Naive B cell (primary cell): Measurements from ENCODE around the gene MBNL2. TPM values are rescaled to one million over a fixed set of nuclear protein-coding genes. Genes with fewer than 3 reads are reported as not detected.

Source experiments
- ATAC-seq, 2 donors: fragments of 150-1000 bp; cut with Tn5 transposase; 2 replicates each; pipeline ENCODE4 v1.10.0; 2021; ENCODE audit warnings: low read depth in 2 of 2, mild to moderate bottlenecking in 2 of 2, moderate library complexity in 2 of 2
- DNase-seq: peaks from one replicate; pipeline ENCODE4 v3.0.0; 2022
- H3K27ac Mint-ChIP-seq, 6 donors: one replicate each; pipeline ENCODE4 v1.8.0; 2020 to 2022; ENCODE audit warnings: mild to moderate bottlenecking in 6 of 6, mixed read lengths in 6 of 6, moderate library complexity in 5 of 6, inconsistent platforms in 2 of 6
- H3K27me3 Mint-ChIP-seq, 3 donors: one replicate each; pipeline ENCODE4 v1.8.0; 2021 to 2022; ENCODE audit warnings: mixed read lengths in 3 of 3, mild to moderate bottlenecking in 1 of 3
- H3K36me3 Mint-ChIP-seq, 2 donors: one replicate each; pipeline ENCODE4 v1.8.0; 2020 to 2022; ENCODE audit warnings: mixed read lengths in 2 of 2, inconsistent platforms in 1 of 2, mild to moderate bottlenecking in 1 of 2
- H3K4me1 Mint-ChIP-seq, 3 donors: one replicate each; pipeline ENCODE4 v1.8.0; 2020 to 2022; ENCODE audit warnings: mixed read lengths in 3 of 3, inconsistent platforms in 1 of 3, mild to moderate bottlenecking in 1 of 3, moderate library complexity in 1 of 3
- H3K4me3 Mint-ChIP-seq, 8 donors: one replicate each; pipeline ENCODE4 v1.8.0; 2020 to 2022; ENCODE audit warnings: mild to moderate bottlenecking in 8 of 8, mixed read lengths in 8 of 8, moderate library complexity in 8 of 8, inconsistent platforms in 2 of 8
- H3K9me3 Mint-ChIP-seq, 7 donors: one replicate each; pipeline ENCODE4 v1.8.0; 2020 to 2022; ENCODE audit warnings: mixed read lengths in 7 of 7, mild to moderate bottlenecking in 5 of 7, inconsistent platforms in 2 of 7, moderate library complexity in 1 of 7
- polyA plus RNA-seq, 6 donors: library from polyadenylated mRNA; unstranded; fragments of 300-500 nt; fragmentation: Illumina TruSeq; gene quantifications; one replicate each; pipeline ENCODE4 v1.2.3, GENCODE V29; 2021; ENCODE audit warnings: low read depth in 6 of 6

Gene MBNL2
- polyA plus RNA-seq, 6 donors from 2014 or later = 18.2 to 36.1 (median 21.3) TPM

GRCh38 chr13:97380696-97381095, 158.6 kb downstream of the MBNL2 start:
- H3K27me3 Mint-ChIP-seq = no peaks in the 10 kb centered on the region
- H3K9me3 Mint-ChIP-seq = no peaks in the 10 kb centered on the region
- H3K4me1 Mint-ChIP-seq = peaks cover 6 to 11% (median 7%) of the 10 kb centered on the region in 3 donors
- ATAC-seq (no peak), DNase-seq (no peak)
- peaks cover 27 to 36% of the 10 kb centered on the region in 2 donors for H3K36me3 Mint-ChIP-seq
- H3K27ac Mint-ChIP-seq = peak overlapping the region in 1 of 6 donors; percentile 28
- H3K4me3 Mint-ChIP-seq = no peak overlapping the region

- Mint-ChIP-seq H3K27me3 (no peaks in the 10 kb centered on the region), H3K36me3 (peaks cover 24 to 38% of the 10 kb centered on the region in 2 donors), H3K9me3 (no peaks in the 10 kb centered on the region), H3K4me3 (no peak overlapping the region), H3K27ac (peak overlapping the region in 1 of 6 donors; percentile 28), H3K4me1 (peaks cover 10% of the 10 kb centered on the region in 3 donors)
- no peak for DNase-seq
- no peak for ATAC-seq
These were observed 159.1 kb downstream of the MBNL2 start for GRCh38 chr13:97381189-97381588.

- peaks cover 17 to 21% (median 20%) of the 10 kb centered on the region in 3 donors for H3K4me1 Mint-ChIP-seq
- H3K4me3 Mint-ChIP-seq = no peak overlapping the region
- H3K36me3 Mint-ChIP-seq = peaks cover 24 to 41% of the 10 kb centered on the region in 2 donors
- ATAC-seq (no peak), DNase-seq (no peak)
- peak overlapping the region in 1 of 6 donors; percentile 51 for H3K27ac Mint-ChIP-seq
- H3K9me3 Mint-ChIP-seq = no peaks in the 10 kb centered on the region
- H3K27me3 Mint-ChIP-seq = no peaks in the 10 kb centered on the region
These were observed 160.1 kb downstream of the MBNL2 start for GRCh38 chr13:97382276-97382675.

- Mint-ChIP-seq H3K36me3 (peaks cover 21 to 30% of the 10 kb centered on the region in 2 donors), H3K9me3 (no peaks in the 10 kb centered on the region), H3K27ac (no peak overlapping the region), H3K4me1 (peaks cover 27 to 38% (median 34%) of the 10 kb centered on the region in 3 donors), H3K27me3 (no peaks in the 10 kb centered on the region), H3K4me3 (peak overlapping the region in 1 of 8 donors; percentile 45)
- DNase-seq (no peak), ATAC-seq (no peak)
These were observed 162.2 kb downstream of the MBNL2 start for GRCh38 chr13:97384371-97384770.

- Mint-ChIP-seq H3K4me3 (no peak overlapping the region), H3K9me3 (no peaks in the 10 kb centered on the region), H3K36me3 (peaks cover 16 to 25% of the 10 kb centered on the region in 2 donors), H3K27ac (no peak overlapping the region), H3K4me1 (peaks cover 27 to 38% (median 34%) of the 10 kb centered on the region in 3 donors), H3K27me3 (no peaks in the 10 kb centered on the region)
- no peak for ATAC-seq
- no peak for DNase-seq
These were observed 163.0 kb downstream of the MBNL2 start for GRCh38 chr13:97385146-97385545.

- Mint-ChIP-seq H3K27me3 (no peaks in the 10 kb centered on the region), H3K27ac (peak overlapping the region in 1 of 6 donors; percentile 28), H3K9me3 (no peaks in the 10 kb centered on the region), H3K4me3 (no peak overlapping the region), H3K4me1 (peaks cover 27 to 38% (median 31%) of the 10 kb centered on the region in 3 donors), H3K36me3 (peaks cover 13 to 22% of the 10 kb centered on the region in 2 donors)
- DNase-seq = no peak
- no peak for ATAC-seq
These were observed 163.7 kb downstream of the MBNL2 start for GRCh38 chr13:97385854-97386253.

DNA sequence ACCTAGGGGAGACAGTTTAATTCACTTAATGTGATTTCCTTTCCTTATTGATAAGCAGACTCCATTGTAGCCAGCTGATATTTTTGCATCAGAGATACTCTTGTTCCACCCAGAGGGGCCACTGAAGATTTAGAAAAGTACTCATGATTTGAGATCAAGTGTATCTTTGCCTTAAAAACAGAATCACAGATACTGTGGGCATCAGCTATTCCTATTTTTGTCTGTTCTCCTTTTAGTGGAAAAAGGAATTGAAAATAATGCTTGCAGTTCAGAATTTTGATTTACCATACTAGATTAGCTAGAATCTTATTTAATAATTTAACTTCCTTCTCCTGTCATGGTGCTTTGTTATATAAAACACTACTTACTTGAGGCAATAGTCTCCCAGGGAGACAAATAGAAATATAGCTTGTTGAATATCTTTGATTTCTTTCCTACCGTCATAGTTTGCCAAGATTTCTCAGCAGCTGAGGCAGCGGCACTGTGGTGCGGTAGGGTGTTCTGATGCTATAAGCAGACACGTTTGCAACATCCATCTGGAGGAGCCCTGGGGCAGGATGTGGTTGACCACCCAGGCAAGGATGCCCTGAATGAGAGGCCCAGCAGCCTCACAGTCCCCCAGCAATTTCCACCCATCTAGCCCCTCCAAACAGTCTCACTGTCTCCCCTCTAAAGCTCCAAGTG, 164.8 kb downstream of the MBNL2 start:
- no peaks in the 10 kb centered on the region for H3K9me3 Mint-ChIP-seq
- peaks cover 9 to 24% of the 10 kb centered on the region in 2 donors for H3K36me3 Mint-ChIP-seq
- H3K4me3 Mint-ChIP-seq = peak overlapping the region in 2 of 8 donors; percentile 15 to 38
- H3K27me3 Mint-ChIP-seq = no peaks in the 10 kb centered on the region
- H3K4me1 Mint-ChIP-seq = peaks cover 27 to 38% (median 31%) of the 10 kb centered on the region in 3 donors
- H3K27ac Mint-ChIP-seq = peak overlapping the region in 2 of 6 donors; percentile 39 to 57
- no peak for ATAC-seq
- DNase-seq = no peak

DNA sequence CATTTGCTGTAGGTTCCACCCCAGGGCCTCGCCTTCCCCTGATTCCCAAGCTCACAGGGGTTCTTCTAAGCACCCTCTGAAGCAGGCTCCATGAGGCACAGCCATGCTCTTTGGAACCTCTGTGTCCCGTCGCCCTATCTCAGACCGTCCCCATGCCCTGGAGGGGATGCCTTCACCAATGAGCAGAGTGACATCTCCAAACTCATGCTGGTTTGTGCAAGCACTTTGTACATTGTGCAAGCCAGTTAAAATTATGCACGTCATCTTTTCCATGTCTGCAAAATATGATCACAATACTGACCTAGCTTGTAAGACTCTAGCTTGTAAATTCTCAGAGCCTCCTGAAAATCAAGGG, 165.3 kb downstream of the MBNL2 start:
- no peak for DNase-seq
- Mint-ChIP-seq H3K4me1 (peaks cover 27 to 38% (median 31%) of the 10 kb centered on the region in 3 donors), H3K9me3 (no peaks in the 10 kb centered on the region), H3K27ac (peak overlapping the region in 1 of 6 donors; percentile 57), H3K36me3 (peaks cover 7 to 24% of the 10 kb centered on the region in 2 donors), H3K4me3 (peak overlapping the region in 1 of 8 donors; percentile 15), H3K27me3 (no peaks in the 10 kb centered on the region)
- ATAC-seq = no peak

DNA sequence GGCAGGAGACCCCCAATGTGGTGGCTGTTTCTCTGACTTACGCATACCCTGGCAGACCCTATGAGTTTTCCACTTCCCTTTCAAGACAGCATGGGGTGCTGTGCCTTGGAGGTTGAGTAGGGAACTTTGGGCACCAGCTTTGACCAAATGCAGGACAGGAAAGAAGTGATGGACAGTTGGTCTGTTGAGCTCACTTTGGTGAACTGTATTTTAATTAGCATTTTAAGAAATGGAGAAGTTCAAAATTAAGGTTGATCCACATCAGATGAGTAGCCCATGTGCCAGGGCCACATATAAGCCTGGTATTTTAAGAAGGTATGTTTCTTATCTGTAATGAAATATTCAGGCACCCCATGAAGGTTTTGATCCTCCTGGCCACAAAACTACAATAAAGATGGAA, 165.8 kb downstream of the MBNL2 start:
- peaks cover 27 to 38% (median 31%) of the 10 kb centered on the region in 3 donors for H3K4me1 Mint-ChIP-seq
- peak overlapping the region in 1 of 6 donors; percentile 57 for H3K27ac Mint-ChIP-seq
- no peaks in the 10 kb centered on the region for H3K27me3 Mint-ChIP-seq
- no peak overlapping the region for H3K4me3 Mint-ChIP-seq
- DNase-seq (no peak), ATAC-seq (no peak)
- no peaks in the 10 kb centered on the region for H3K9me3 Mint-ChIP-seq
- peaks cover 2 to 20% of the 10 kb centered on the region in 2 donors for H3K36me3 Mint-ChIP-seq

DNA sequence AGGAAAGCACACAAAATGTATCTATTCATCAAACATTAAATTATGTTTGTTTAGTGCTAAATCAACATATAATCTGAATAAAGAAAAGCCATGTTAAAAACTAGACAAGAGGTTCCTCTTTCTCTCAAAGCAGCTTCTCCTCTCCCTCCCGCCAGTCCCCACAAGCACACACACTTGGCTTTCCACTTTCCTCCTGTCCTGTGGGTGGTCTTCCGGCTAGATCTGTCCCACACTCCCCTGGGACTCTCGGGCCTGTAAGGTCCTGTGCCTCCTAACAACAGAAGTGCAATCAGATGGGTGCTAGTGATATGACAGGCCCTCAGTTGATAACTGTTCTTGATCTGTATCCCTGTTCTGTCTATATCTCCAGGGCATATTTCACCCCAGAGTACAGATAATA, 166.2 kb downstream of the MBNL2 start:
- H3K4me3 Mint-ChIP-seq = peak overlapping the region in 1 of 8 donors; percentile 77
- ATAC-seq = no peak
- no peaks in the 10 kb centered on the region for H3K27me3 Mint-ChIP-seq
- no peak for DNase-seq
- H3K9me3 Mint-ChIP-seq = no peaks in the 10 kb centered on the region
- peaks cover 27 to 38% (median 31%) of the 10 kb centered on the region in 3 donors for H3K4me1 Mint-ChIP-seq
- peaks cover 0 to 16% of the 10 kb centered on the region in 2 donors for H3K36me3 Mint-ChIP-seq
- H3K27ac Mint-ChIP-seq = peak overlapping the region in 3 of 6 donors; percentile 3 to 93 (median 91)

DNA sequence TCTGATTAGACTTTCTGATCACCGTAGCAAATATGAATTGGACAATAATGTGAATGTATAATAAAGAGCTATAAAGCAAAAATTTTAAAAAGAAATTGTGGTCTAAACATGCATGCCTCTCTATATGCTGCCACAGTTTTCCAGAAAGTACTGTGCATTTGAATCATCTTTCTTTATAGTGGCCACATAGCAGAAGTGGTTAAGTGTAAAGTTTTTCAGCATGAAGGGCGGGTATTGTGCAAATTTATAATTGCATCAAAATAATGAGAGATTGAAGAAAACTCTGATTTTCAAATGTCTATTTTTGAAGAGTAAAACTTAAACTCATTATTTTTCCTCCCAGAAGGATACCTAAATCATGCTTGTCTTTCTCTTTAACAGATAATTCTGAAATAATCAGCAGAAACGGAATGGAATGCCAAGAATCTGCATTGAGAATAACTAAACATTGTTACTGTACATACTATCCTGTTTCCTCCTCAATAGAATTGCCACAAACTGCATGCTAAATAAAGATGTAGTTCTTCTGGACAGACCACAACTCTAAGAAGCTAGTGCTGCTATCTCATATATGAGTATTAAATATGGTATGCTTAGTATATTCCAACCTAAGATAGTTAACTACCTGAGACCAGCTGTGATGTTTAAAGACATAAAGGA, 168.9 kb downstream of the MBNL2 start:
- H3K9me3 Mint-ChIP-seq = no peaks in the 10 kb centered on the region
- peaks cover 23 to 29% (median 25%) of the 10 kb centered on the region in 3 donors for H3K4me1 Mint-ChIP-seq
- peaks cover 0 to 11% of the 10 kb centered on the region in 2 donors for H3K36me3 Mint-ChIP-seq
- no peak overlapping the region for H3K4me3 Mint-ChIP-seq
- DNase-seq = no peak
- H3K27ac Mint-ChIP-seq = no peak overlapping the region
- H3K27me3 Mint-ChIP-seq = no peaks in the 10 kb centered on the region
- no peak for ATAC-seq

DNA sequence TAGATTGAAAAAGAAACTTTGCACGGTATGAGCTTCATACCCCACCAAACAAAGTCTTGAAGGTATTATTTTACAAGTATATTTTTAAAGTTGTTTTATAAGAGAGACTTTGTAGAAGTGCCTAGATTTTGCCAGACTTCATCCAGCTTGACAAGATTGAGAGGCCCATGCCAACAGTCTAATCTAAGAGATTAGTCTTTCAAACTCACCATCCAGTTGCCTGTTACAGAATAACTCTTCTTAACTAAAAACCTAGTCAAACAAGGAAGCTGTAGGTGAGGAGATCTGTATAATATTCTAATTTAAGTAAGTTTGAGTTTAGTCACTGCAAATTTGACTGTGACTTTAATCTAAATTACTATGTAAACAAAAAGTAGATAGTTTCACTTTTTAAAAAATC, 169.9 kb downstream of the MBNL2 start:
- no peaks in the 10 kb centered on the region for H3K9me3 Mint-ChIP-seq
- no peak for ATAC-seq
- peaks cover 13 to 19% (median 17%) of the 10 kb centered on the region in 3 donors for H3K4me1 Mint-ChIP-seq
- no peak for DNase-seq
- no peaks in the 10 kb centered on the region for H3K27me3 Mint-ChIP-seq
- peaks cover 0 to 7% of the 10 kb centered on the region in 2 donors for H3K36me3 Mint-ChIP-seq
- H3K4me3 Mint-ChIP-seq = no peak overlapping the region
- no peak overlapping the region for H3K27ac Mint-ChIP-seq

DNA sequence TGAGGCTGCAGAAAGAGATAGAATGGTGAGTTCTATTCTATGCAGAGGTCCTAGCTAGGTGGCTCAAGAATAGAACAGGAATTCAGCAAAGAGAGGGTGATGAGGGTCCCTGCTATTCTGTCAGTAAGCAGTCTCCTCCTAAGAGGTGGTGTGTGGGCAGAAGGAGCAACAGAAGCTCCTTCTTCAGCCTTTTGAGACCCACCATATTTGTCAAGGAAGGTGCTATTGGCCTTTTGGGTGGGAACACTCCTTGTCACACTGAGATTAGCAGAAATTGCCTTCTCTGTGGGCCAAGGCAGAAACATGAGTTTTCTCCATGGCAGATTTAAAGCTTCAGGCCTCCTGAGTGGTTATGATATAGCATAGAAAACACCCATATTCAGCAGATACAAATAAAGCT, 172.4 kb downstream of the MBNL2 start:
- H3K27ac Mint-ChIP-seq = no peak overlapping the region
- no peaks in the 10 kb centered on the region for H3K27me3 Mint-ChIP-seq
- peaks cover 0 to 7% of the 10 kb centered on the region in 2 donors for H3K36me3 Mint-ChIP-seq
- ATAC-seq (no peak), DNase-seq (no peak)
- H3K9me3 Mint-ChIP-seq = no peaks in the 10 kb centered on the region
- H3K4me1 Mint-ChIP-seq = no peaks in the 10 kb centered on the region
- no peak overlapping the region for H3K4me3 Mint-ChIP-seq
